Tongue (tissue), 2 donors: ENCODE data around the gene ITPRID2. TPM values are rescaled to one million over a fixed set of nuclear protein-coding genes. Genes with fewer than 3 reads are reported as not detected.

Source experiments
- DNase-seq: peaks from one replicate; pipeline ENCODE4 v3.0.0-alpha.2; 2015
- total RNA-seq: library from RNA; depleted of rRNA; stranded (reverse); fragments of >200 nt; gene quantifications from one replicate; pipeline ENCODE4 v1.2.3, GENCODE V29; 2014

The ITPRID2 gene
- 138 TPM for total RNA-seq

DNA sequence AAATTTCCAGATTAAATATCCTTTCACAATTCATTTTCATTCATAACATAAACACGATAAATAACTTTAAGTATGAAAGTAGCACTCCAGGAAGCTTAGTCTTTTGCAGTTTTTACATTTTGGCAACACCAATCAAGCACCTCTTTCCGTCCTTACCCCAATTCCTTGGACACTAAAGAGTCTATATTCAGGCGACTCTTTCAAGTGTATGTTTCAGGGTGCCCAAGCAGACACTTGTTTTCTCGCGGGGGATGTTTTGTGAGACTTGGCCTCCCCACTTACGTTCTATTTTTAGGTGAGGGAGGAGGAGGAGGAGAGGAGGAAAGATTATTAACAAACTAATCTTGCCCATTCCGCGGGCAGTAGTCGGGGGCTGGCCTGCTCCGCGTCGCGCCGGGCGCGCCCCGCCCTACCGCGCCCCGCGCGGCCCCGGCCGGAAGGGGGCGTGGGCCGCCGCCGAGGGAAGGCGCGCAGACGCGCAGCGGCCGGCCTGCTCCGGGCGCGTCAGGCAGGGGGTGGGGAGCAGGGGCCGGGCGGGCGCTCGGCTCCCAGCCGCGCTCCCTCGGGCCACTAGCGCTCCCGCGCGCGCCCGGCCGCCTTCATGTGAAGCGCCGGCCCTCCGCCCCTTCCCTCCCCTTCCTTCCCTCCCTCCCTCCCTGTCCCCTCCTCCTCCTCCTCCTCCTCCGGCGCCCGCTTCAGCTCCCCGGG is at the start of gene ITPRID2:
ITPRID2 (plus strand) TSS at position 473 of the 708 bp plus-strand sequence. CDS start 337 bp downstream, outside the sequence.
- DNase-seq: peak; percentile 93

DNA sequence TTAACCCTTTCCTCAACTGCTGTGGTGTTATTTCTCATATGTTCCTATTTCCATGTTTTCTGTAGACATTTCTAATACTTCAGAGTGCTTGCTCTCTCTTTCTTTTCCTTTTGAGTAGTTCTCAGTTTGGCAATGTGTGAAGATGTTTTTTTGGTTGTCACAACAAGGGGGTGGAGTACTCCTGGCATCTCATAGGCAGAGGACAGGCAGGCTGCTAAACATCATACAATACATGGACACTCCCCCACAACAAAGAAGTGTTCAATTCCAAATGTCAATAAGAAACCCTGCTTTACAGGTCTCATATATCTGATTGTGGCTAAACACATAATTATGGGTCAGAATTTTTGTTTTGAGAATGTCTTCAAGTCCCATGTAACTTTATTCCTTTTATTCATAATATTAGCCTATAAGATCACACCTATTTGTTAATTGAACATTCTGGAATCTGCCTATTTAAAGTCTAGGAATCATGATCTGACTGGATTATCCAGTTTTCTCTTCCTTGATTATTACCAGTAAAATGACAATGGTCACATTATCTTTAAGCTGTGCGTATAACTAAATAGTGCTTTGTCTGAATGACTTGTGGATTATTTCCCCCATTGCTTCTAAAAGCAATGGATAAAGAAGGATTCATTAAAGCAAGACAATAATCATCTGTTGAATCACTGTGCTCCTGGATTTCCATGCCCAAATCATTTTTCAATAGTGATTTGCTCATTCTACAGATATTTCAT is 46.8 kb upstream of the ITPRID2 start:
- DNase-seq: no peak

DNA sequence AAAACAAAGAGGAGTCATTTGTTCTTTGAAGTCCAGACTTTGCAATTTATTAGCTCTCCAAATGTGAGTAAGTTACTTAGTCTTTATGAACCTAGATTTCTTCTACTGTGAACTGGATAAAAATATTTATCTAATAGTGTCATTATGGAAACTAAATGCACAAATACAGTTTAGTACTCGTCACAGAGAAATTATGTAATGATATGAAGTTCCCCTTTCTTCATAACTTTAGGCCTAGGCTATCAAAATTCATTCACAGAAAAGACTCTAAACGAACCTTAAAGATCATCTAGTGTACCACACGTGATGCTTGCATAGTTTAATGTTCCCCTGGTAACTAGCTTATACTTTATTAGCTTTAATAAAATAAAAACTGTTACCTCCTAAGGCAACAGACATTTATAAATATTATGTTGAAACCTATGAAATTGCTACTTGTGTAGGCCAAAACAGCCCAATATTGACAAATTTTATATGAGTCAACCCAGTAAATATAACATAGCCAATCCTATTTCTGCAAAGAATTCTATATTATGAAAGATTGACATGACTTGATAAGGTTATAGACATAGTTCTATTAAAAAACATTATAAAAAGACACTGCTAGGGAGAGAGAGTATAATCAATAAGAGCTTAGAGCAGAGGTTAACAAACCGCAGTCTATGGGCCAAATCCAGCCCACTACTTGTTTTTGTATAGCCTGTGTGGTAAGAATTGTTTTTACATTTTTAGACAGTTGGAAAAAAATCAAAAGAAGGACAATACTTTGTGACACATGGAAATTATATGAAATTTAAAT is 44.9 kb upstream of the ITPRID2 start:
- no peak for DNase-seq

DNA sequence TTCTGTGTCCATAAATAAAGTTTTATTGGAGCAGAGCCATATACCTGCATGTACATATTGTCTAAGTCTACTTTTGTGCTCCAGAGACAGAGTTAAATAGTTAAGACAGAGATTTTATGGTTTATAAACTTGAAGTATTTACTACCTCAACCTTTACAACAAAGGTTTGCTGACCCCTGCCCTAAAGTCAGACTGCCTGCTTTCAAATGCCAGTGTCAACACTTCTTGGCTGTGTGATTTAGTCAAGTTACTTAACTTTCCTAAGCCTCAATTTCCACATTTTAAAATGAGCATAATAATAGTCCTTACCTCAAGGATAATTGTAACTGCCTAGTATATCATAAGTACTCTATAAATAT is 44.4 kb upstream of the ITPRID2 start:
- no peak for DNase-seq

DNA sequence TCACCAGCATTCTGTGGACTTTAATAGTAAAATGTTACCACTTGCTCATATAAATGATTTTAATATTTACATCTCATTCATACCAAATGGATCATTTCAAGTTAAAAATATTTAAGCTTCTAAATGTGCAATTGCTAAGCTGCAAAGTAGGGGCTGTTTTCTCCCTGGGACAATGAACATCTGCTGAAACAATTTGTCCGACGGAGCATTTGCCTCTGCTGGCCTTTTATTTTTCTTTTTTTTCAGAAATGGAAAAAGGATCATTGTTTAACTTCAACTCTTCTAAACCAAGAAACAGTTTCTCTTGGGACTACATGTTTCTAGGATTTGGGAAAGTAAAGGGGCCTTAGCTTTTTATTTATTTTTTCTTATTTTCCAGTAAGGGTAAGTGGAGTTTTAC is 43.8 kb upstream of the ITPRID2 start:
- peak; percentile 41 for DNase-seq

DNA sequence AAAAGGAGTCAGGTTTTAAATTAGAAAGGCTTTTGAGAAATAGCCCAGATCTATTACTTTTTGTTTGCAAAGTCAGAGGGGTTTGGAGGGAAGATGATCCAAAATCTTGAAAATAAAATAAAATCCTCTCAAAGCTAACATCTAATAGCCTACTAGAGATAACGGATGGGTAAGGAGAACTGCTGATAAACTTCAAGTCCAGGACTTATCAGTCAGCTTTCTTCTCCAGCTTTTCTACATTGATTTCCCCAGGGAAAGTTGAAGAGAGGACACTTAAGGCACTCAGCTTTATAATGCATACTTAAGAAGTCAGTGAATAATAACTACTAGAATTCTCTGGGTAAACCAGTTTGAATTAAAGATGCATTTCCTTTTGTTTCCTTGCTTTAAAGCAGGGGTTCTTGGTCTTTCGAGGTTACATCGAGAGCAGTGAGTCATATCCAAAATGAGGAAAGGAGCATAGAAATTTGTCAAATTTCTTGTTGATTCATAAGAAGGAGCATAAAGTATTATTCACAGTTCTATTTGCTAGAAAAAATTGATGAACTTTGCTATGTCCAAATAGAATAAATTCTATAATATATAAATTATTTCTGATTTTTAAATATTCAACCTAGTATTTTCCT is 43.2 kb upstream of the ITPRID2 start:
- DNase-seq: no peak

DNA sequence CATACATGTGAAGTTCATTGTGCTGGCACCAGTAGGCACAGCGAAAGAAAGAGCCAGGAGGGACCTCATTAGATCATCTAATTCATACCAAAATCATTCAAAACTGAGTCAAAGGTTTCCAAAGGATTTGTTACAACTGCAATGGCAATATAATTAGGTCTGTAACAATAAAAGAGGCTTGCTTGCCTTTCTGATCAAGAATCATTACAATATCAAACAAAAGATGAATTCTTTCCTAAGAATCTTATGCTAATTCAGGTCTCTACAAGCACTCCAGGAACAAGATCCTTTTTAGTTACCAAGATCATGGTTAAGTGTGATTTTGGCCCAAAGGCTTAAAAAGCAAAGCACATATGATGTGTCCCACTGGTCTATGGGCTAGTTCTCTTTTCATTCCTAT is 41.9 kb upstream of the ITPRID2 start:
- no peak for DNase-seq

DNA sequence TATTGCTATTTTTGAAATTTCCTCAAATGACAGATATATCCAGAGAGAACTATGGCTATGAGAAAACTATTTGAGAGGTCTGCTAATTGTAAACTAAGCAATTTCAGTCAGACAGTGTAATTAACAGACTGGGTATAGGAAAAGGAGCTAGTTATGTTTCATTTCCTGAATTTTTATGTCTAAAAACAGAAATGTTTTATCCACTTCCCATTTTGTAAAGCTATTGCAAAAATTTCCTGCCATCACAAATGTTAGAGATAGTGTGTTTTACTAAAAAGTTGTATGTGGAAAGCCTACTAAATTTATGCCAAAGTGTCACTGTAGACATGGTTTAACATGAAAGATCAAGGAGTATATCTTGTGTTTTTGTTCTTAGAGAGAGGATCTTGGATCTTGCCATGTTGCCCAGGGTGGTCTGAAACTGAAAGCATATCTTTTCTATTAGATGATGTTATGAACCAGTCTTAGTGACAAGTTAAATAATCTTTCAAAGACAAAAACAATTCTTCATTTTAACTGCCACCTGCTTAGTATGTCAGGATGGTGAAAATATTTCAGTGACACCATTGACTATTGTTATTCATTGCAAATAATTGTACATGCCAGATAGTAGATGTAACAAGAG is 40.5 kb upstream of the ITPRID2 start:
- no peak for DNase-seq

DNA sequence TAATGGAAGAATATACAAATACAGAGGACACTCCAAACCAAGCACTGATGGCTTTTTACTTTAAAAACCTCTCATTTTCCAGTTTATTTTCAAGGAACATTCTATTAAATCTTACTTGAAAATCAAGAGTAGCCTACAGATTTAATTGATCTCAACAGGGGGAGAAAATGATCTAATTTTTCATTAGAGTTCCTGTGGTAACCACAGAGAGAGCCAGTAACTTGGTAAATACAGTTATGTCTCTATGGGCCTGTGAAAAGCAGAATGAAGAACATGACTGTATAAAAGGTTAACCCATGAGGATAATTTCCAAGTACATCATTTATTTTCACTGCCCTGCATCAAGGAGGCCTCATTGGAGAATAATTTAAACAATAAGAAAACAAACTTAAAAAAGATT is 39.8 kb upstream of the ITPRID2 start:
- DNase-seq: no peak

DNA sequence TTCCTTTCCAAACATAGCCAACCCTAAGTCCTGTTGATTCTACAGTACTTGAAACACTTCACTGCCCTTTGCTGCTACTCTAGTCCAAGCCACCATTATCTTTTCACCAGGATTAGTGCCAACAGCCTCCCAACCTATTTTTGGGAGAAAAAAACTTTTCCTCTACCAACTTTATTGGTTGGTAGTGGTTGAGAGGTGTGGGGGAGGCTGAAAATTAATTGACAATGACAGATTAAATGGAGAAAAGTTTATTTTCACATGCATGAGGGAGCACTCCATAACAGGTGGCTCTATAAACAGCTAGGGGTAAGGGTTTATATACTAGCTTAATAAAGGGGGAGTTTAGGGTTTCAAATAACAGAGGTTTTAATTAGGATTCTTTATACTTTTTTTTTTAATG is 37.8 kb upstream of the ITPRID2 start:
- no peak for DNase-seq

DNA sequence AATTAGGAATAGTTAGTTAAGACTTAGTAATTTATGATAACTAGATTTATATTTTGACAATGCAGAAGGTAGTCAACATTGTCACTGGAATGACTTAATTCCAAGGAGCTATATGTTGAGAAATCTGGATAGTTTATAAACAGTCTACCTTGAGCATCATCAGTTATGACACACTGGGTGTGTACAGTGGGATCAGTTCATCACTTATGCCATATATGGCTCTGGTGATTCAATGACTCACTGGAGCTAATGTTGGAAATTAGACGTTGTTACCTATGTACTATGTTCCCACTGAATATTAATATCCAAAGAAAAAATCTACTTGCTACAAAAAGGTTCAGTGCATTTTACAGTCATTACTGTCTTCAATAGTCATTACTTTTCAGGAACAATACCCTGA is 34.0 kb upstream of the ITPRID2 start:
- DNase-seq: no peak

DNA sequence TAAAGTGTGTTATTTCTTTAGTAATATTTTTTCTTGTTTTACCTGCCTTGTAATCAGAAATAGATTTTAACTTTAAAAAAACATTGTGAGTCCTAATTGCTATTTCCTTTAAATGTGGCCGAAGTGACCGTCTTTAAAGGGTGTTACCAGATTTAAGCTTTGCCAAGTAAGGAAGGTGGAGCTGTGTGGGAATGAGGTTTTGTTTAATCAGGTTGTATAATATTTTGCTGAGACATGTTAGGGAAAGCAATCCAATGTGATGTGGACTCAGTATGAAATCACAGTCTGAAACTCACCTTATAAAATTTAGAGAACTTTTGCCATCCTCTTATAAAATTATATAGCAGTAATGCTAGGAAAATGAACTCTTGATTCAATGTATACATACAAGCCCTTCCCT is 32.9 kb upstream of the ITPRID2 start:
- no peak for DNase-seq

DNA sequence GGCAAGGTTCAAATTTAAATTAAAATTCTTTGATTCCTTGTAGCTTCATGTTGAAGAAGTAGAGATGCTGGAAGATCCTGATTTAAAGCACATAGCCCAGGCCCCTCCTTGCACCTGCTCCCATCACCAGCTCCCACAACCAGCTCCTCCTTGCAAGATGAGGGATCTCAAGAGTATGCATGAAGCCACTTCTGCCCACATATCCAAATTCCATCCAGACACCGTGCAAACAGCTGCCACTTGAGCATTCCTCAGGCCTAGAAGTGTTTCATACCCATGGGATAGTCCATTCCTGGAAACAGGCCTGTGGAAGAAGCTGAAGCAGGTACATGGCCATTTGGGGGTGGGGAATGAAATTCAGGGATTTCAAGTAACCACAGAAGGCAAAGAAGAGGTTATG is 32.4 kb upstream of the ITPRID2 start:
- peak; percentile 45 for DNase-seq

DNA sequence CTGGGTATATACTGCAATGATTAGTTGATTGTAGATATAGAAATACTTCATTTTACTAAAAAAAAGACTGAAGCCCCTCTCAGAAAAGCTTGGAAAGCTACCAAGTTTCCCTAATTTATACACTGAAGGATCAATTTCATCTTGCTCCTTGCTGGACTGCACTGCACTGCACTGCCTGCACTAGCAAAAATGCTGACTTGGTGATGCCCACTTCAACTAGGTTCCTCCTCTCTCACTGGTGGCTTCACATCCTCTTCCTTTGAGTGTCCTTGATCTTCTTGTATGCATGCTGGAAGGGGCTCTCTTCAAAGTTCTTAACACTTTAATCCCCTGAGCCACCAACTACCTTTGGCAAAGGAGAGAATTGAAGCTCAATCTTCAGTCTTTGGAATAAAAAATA is 31.7 kb upstream of the ITPRID2 start:
- no peak for DNase-seq

DNA sequence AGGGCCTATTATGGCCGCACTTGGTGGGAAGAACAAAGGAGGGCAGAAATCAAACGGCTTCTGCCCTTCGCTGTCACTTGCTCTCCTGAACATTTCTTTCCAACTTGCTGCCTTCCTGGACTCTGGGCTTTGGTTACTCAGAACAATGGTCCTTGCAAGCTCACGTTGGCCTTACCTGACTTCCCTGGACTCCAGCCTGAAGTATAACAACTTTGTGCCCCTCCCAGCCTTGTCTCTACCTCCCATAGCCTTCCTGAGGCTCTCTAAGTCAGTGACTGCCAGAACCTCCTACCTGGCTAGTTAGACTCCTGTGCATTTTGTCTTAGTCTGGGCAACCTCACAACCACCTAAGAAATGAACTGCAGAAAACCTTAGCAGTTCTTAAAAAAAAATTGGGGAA is 30.2 kb upstream of the ITPRID2 start:
- no peak for DNase-seq

DNA sequence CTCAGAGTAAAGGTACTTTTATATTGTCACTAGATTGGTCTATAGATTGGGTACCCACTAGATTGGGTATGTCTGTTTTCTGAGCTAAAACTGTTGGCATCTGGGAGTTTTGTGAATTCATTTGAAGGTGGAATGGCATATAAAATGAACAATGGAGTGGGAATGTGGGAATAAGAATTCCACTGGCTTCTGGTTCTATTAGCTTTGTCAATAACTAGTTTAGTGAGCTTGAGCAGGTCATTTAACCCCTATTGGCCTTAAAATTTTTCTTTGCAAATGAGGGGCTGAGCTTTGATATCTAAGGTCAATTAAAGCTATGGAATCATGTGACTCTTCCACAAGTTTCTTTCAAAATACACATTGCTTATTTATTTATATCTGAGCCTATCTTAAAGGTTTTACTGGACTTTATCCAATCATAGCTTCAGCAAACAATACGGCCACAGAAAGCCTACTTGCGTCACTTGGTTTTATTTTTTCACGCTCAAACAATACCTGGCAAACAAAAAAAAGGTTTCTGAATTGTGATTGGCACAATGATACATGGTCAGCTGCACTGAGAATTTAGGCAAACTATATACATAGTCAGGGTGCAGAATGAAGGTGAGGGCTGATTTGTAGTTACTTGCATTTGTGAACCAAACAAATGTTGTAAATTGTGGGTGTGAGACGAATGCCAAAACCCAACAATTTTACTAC is 28.8 kb upstream of the ITPRID2 start:
- no peak for DNase-seq

DNA sequence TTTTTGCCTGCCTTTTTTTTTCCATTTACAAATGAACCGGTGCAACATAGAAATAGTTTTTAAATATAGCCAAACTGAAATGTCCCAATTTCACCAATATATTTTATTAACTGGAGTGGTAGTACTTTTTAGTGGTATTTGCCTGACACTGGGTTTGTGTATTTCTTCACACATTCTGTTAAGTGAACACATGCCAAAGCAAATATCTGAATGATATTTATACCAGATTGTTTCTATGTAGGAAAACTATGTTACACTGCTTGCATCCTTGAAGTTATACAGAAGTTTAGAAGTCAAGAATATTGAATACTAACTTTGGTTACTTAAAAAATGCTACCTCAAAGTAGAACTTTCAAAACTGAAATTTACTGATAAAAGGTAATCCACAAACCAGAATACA is 19.4 kb upstream of the ITPRID2 start:
- no peak for DNase-seq

DNA sequence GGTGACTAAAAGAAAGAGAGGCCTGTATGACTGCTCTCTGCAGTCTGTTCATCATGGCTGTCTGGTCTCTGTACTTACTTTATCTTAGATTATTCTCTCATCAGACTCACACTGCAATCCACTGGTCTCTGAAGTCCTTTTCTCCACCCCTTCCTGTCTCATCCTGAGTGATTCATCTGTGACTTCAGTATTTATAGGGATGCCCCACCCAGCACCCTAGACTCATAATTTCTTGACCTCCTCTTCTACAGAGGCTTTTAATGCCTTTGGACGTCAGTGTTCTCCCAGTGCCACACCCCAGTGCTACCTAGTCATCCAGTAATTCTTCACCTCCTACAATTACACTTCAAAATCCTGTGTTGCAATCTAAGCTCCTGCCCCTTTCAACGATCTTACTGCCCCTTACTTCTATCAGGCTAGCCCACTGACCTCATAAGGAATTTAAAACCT is 14.9 kb upstream of the ITPRID2 start:
- DNase-seq: no peak

DNA sequence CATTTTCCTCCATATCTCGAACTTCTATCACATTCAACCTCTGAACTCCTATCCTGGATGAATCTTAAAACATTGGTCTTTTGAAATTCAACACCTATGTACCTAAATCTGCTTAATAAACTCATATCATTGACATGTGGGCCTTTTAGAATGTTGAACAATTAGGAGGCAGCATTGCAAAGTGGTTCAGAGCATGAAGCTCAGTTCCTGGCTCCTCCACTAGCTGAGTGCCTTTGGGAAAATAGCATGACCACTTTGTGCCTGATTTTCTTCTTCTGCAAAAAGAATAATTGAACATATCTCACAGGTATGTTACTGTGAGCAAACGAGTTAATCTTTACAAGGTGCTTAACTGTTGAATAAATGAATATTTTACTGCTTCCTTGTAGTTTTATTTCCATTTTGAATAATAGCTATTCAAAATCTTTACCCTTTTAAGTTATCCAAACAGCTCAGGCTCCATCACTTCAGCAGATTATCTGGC is 14.3 kb upstream of the ITPRID2 start:
- no peak for DNase-seq

DNA sequence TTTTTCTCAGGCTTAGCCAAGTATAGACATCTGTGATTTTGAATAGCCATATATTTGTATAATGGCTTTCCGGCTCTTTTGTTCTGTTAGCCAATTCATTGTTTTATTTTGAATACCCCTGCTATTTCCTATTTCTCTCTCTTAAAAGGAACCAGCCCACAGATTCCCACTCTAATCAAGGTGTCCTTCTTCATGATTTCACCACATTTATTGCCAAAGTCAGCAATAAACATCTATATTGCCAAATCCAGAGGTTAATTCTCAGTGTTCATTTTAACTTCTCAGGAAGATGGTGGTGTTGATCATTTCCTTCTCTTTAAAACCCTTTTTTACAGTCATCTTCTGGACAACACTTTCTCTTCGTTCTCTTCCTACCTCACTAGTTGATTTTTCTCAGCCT is 13.1 kb upstream of the ITPRID2 start:
- DNase-seq: no peak

DNA sequence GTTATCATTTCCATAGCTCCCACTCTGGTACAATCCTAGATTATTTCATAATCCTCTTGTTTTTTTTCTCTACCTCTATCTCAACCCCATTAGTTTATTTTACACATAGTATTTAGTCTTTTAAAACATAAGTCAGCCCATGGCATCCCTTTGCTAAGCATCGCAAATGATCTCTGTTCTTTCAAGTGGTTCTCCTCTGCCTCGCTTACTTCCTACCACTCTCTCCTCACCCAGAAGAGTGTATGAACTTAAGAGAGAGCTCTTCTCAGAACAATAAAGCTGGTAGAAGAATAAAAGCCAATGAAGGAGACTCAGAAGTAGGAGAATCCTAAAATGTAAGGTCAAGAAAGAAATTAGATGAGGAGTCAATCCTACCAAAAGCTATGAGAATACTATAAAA is 12.2 kb upstream of the ITPRID2 start:
- no peak for DNase-seq
